GM21360 (cell line): ENCODE measurements around the gene ACSS3.
"Not testable (repeated sequence)": the region's sequence is repeated elsewhere in the genome, so short reads cannot be mapped to it uniquely, and the experiment has no call there.

Experiments
- ATAC-seq: cut with Tn5 transposase; IDR thresholded peaks from one replicate; pipeline ENCODE4 v1.9.1; 2021; ENCODE audit warnings: mild to moderate bottlenecking, moderate library complexity; ENCODE audit not compliant: unreplicated experiment

The ACSS3 gene

GRCh38 chr12:81164827-81165226 lies 86.9 kb downstream of the ACSS3 start:
- no peak for ATAC-seq

GRCh38 chr12:81166790-81167189 lies 88.9 kb downstream of the ACSS3 start:
- ATAC-seq, result no peak

- ATAC-seq, result no peak
Measured at GRCh38 chr12:81167694-81168093, 89.8 kb downstream of the ACSS3 start.

GRCh38 chr12:81168445-81168844 lies 90.6 kb downstream of the ACSS3 start:
- no peak for ATAC-seq

- ATAC-seq, result no peak
Measured at GRCh38 chr12:81170072-81170471, 92.2 kb downstream of the ACSS3 start.

- ATAC-seq, result no peak
Measured at GRCh38 chr12:81172851-81173250, 95.0 kb downstream of the ACSS3 start.

- no peak for ATAC-seq
Measured at GRCh38 chr12:81174664-81175063, 96.8 kb downstream of the ACSS3 start.

GRCh38 chr12:81176796-81177195 lies 98.9 kb downstream of the ACSS3 start:
- ATAC-seq, result no peak

GRCh38 chr12:81181691-81182090 lies 103.8 kb downstream of the ACSS3 start:
- ATAC-seq, result no peak

- ATAC-seq, result no peak
Measured at GRCh38 chr12:81187686-81188085, 109.8 kb downstream of the ACSS3 start.

GRCh38 chr12:81196595-81196994 lies 118.7 kb downstream of the ACSS3 start:
- ATAC-seq, result no peak

- ATAC-seq, result not testable (repeated sequence)
Measured at GRCh38 chr12:81200561-81200960, 122.7 kb downstream of the ACSS3 start.

GRCh38 chr12:81203671-81204204 lies 125.9 kb downstream of the ACSS3 start:
- ATAC-seq, result no peak

GRCh38 chr12:81205416-81205815 lies 127.5 kb downstream of the ACSS3 start:
- ATAC-seq, result no peak

GRCh38 chr12:81206429-81206828 lies 128.6 kb downstream of the ACSS3 start:
- no peak for ATAC-seq

- no peak for ATAC-seq
Measured at GRCh38 chr12:81207173-81207572, 129.3 kb downstream of the ACSS3 start.

GRCh38 chr12:81207664-81208063 lies 129.8 kb downstream of the ACSS3 start:
- ATAC-seq, result no peak

- no peak for ATAC-seq
Measured at GRCh38 chr12:81208187-81208911, 130.5 kb downstream of the ACSS3 start.

- ATAC-seq, result no peak
Measured at GRCh38 chr12:81209012-81209411, 131.1 kb downstream of the ACSS3 start.

GRCh38 chr12:81209772-81210225 lies 131.9 kb downstream of the ACSS3 start:
- not testable (repeated sequence) for ATAC-seq

GRCh38 chr12:81211306-81211705 lies 133.4 kb downstream of the ACSS3 start:
- no peak for ATAC-seq

GRCh38 chr12:81212996-81213696 lies 135.3 kb downstream of the ACSS3 start:
- ATAC-seq, result no peak
